ENCODE measurements around the gene SERPINA12. TPM values are rescaled to one million over a fixed set of nuclear protein-coding genes. Genes with fewer than 3 reads are reported as not detected.

Gene SERPINA12
- total and polyA plus RNA-seq, 2 of the 13 experiments (the other 11 are each of a cell fraction or from before 2014, with no cell fraction given): 0.08 TPM; not detected in 1

DNA sequence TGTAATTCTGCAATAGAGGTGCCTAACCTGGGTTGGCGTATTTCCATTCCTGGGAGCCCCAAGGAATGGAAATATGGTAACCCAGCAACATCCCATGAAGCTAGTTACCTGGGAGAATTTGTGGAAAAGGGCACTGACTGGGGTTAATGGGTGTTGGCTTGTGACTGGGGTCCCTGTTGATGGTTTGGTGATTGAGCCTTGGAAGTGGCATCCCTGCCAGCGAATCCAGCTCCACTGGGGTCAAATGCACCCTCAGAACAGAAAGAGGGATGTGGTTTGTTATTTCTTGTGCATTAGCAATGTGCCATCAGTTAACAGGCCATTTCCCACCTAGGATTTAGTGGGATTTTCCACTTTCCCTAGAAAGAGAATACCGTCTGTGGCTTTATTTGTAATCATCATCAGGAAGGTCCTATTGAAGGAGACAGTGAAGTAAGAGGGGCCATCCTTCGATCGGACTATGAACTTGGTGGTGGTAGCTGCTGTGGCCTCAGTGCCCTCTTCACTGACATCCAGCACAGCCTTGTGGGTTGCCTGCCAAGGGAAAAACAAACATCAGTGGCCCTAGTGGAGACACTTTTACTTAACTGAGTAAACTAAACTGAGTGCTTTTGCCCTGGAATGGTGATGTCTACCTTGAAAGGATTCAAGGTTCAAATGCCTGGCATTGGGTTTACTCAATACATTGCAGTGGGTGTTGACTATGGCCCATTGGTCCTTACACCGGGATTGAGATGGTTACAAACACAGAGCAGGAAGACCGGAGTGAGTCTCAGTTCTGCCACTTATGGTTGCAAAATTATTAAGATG, 46.3 kb downstream of the SERPINA12 start (continued):
- TF ChIP-seq DMTF1 (CRISPR knock-in tag; IDR thresholded peaks at IDR 0.05) (no peak), ZNF710 (CRISPR knock-in tag; IDR thresholded peaks at IDR 0.05; ENCODE audit: borderline replicate concordance) (peak; percentile 53; the same call in 1 of the 2 replicates), ZNF546 (CRISPR knock-in tag; conservative IDR thresholded peaks at IDR 0.05) (no peak), ZFP36 (IDR thresholded peaks at IDR 0.05; ENCODE audit: borderline replicate concordance, low read depth, low read length, partially characterized antibody) (no peak), ESRRA (CRISPR knock-in tag; IDR thresholded peaks at IDR 0.05; ENCODE audit: low read depth) (peak; percentile 37; the same call in 1 of the 2 replicates), ONECUT2 (CRISPR knock-in tag; IDR thresholded peaks at IDR 0.05) (0 out of 2 replicates have a peak, but pooled peaks have one; percentile 51), RBM22 (optimal IDR thresholded peaks at IDR 0.05; ENCODE audit: low read length) (no peak), ZNF205 (CRISPR knock-in tag; IDR thresholded peaks at IDR 0.05) (no peak), MIER2 (CRISPR knock-in tag; IDR thresholded peaks at IDR 0.05) (0 out of 2 replicates have a peak, but pooled peaks have one; percentile 22), TRIM22 (IDR thresholded peaks at IDR 0.05) (no peak), ELK4 (CRISPR knock-in tag; IDR thresholded peaks at IDR 0.05; ENCODE audit: borderline replicate concordance) (no peak), ZBTB14 (CRISPR knock-in tag; IDR thresholded peaks at IDR 0.05) (no peak), FOXP1 (IDR thresholded peaks at IDR 0.05) (no peak), FOXP1 (CRISPR knock-in tag; IDR thresholded peaks at IDR 0.05) (peak; percentile 81), FOXO1 (CRISPR knock-in tag; IDR thresholded peaks at IDR 0.05) (peak; percentile 75; the same call in 1 of the 2 replicates), ZNF136 (CRISPR knock-in tag; IDR thresholded peaks at IDR 0.05; ENCODE audit: low read depth) (0 out of 2 replicates have a peak, but pooled peaks have one; percentile 40), ZNF572 (CRISPR knock-in tag; IDR thresholded peaks at IDR 0.05) (no peak)
- TF ChIP-seq, protein P1, sequence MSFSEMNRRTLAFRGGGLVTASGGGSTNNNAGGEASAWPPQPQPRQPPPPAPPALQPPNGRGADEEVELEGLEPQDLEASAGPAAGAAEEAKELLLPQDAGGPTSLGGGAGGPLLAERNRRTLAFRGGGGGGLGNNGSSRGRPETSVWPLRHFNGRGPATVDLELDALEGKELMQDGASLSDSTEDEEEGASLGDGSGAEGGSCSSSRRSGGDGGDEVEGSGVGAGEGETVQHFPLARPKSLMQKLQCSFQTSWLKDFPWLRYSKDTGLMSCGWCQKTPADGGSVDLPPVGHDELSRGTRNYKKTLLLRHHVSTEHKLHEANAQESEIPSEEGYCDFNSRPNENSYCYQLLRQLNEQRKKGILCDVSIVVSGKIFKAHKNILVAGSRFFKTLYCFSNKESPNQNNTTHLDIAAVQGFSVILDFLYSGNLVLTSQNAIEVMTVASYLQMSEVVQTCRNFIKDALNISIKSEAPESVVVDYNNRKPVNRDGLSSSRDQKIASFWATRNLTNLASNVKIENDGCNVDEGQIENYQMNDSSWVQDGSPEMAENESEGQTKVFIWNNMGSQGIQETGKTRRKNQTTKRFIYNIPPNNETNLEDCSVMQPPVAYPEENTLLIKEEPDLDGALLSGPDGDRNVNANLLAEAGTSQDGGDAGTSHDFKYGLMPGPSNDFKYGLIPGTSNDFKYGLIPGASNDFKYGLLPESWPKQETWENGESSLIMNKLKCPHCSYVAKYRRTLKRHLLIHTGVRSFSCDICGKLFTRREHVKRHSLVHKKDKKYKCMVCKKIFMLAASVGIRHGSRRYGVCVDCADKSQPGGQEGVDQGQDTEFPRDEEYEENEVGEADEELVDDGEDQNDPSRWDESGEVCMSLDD (CRISPR knock-in tag; IDR thresholded peaks at IDR 0.05; ENCODE audit: borderline replicate concordance): no peak

Measured in HepG2 (cell line).